Transverse colon (tissue), 4 donors: ENCODE measurements around the gene EME1. TPM values are rescaled to one million over a fixed set of nuclear protein-coding genes. Genes with fewer than 3 reads are reported as not detected.

Experiments
- DNase-seq: peaks from one replicate; pipeline ENCODE4 v3.0.0-alpha.2; 2019
- H3K27ac ChIP-seq, 4 donors: fragments of 200-600 bp; sonication (generic); 2 replicates each; pipeline ENCODE4 v1.5.1; 2016 to 2018; ENCODE audit warnings: inconsistent platforms in 4 of 4
- H3K27me3 ChIP-seq: fragments of 200-600 bp; sonication (generic); 2 replicates; pipeline ENCODE4 v1.5.1; 2017; ENCODE audit warnings: inconsistent platforms
- H3K36me3 ChIP-seq, 4 donors: fragments of 200-600 bp; sonication (generic); 2 replicates each; pipeline ENCODE4 v1.5.1; 2017 to 2019; ENCODE audit warnings: inconsistent platforms in 4 of 4
- H3K4me1 ChIP-seq, 4 donors: fragments of 200-600 bp; sonication (generic); 2 replicates each; pipeline ENCODE4 v1.5.1; 2017 to 2020; ENCODE audit warnings: inconsistent platforms in 4 of 4
- H3K4me3 ChIP-seq, 4 donors: fragments of 200-600 bp; sonication (generic); 1 replicate in 1 of 4; 2 replicates in 3 of 4; pipeline versions ENCODE4 v1.5.1 to v1.6.1; 2017 to 2019; ENCODE audit warnings: inconsistent platforms in 4 of 4
- H3K9me3 ChIP-seq, 2 donors: fragments of 200-600 bp; sonication (generic); 2 replicates each; pipeline ENCODE4 v1.5.1; 2017 to 2019; ENCODE audit warnings: inconsistent platforms in 2 of 2
- EP300 ChIP-seq: sonication (generic); formaldehyde crosslinking; IDR thresholded peaks from one replicate; pipeline ENCODE4 v1.6.1; 2017; ENCODE audit warnings: antibody characterized with exemption, low read depth
- POLR2A ChIP-seq: fragments of 450-650 bp; IDR thresholded peaks from one replicate; pipeline ENCODE4 v1.6.1; 2016; ENCODE audit warnings: antibody characterized with exemption, mild to moderate bottlenecking, moderate library complexity
- POLR2AphosphoS5 ChIP-seq, 3 donors: sonication (generic); formaldehyde crosslinking; IDR thresholded peaks; one replicate each; pipeline ENCODE4 v1.6.1; 2016; ENCODE audit warnings: antibody characterized with exemption in 3 of 3
- WGBS, 2 donors: methylation state at CpG; one replicate each; pipeline ENCODE4 v1.1.5; 2018; ENCODE audit warnings: low coverage in 1 of 2; 5-methylcytosine and 5-hydroxymethylcytosine counted together
- in situ Hi-C, 4 donors: fragments of 200-750 bp; cut with MboI; loops; one replicate each; pipeline versions ENCODE4 v1.15.0 to v1.15.1; 2017; ENCODE audit warnings: low sequenced_read_pairs in 3 of 4, low pct_ligation_motif_present in 1 of 4, low pct_unique_long_range_greater_than_20kb in 1 of 4
- intact Hi-C: fragments of 100-400 bp; cut with DNase I; formaldehyde crosslinking; loops from one replicate; pipeline ENCODE4 v1.15.1; 2023; ENCODE audit warnings: low total_unique reads
- total RNA-seq, 4 donors: library from RNA; depleted of rRNA; stranded (reverse); fragments of >200 nt; gene quantifications; one replicate each; pipeline ENCODE4 v1.1.0, GENCODE V29; 2016
- TF ChIP-seq, protein P1 (sequence below), 5 experiments: fragments of 200-600 bp in 3 of 5; fragments of 450-650 bp in 2 of 5; sonication (generic) in 3 of 5; IDR thresholded peaks; 1 replicate in 2 of 5; 2 replicates in 3 of 5; pipeline ENCODE4 v1.5.1; 2016 to 2017; ENCODE audit warnings: antibody characterized with exemption in 5 of 5, inconsistent platforms in 3 of 5, mild to moderate bottlenecking in 2 of 5, moderate library complexity in 1 of 5

Gene EME1
- total RNA-seq, 4 donors from 2014 or later, result 1.4 to 1.6 TPM; not detected in 2

DNA sequence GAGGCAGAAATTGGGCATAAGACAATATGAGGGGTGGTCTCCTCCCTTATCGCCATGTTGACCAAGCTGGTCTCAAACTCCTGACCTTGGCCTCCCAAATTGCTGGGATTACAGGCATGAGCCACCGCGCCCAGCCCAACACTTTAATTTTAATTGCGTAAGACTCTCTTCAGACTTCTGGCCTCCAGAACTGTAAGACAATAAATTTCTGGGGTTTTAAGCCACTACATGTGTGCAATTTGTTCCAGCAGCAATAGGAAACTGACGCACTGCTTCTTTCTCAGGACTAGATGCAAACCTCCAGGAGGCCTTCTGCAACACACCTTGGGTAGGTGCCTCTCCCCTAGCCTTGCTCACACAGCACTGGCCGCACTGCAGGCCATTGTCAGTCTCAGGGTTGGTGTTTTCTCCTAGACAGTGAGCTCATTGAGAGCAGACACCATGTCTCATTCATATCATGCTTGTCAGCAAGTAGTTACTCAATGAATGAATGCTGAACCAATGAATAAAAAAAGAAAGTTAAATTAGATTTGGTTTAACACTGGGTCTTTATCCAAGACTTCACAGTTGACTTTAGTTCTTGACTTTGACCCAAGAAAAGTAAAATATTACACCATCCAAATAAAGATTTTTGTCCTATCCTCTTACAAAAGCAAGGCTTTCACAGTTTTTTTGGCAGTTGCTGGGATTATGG, 47.5 kb downstream of the EME1 start:
- H3K36me3 ChIP-seq, result no peaks in the 10 kb centered on the region
- no peak for DNase-seq
- TF ChIP-seq, protein P1, sequence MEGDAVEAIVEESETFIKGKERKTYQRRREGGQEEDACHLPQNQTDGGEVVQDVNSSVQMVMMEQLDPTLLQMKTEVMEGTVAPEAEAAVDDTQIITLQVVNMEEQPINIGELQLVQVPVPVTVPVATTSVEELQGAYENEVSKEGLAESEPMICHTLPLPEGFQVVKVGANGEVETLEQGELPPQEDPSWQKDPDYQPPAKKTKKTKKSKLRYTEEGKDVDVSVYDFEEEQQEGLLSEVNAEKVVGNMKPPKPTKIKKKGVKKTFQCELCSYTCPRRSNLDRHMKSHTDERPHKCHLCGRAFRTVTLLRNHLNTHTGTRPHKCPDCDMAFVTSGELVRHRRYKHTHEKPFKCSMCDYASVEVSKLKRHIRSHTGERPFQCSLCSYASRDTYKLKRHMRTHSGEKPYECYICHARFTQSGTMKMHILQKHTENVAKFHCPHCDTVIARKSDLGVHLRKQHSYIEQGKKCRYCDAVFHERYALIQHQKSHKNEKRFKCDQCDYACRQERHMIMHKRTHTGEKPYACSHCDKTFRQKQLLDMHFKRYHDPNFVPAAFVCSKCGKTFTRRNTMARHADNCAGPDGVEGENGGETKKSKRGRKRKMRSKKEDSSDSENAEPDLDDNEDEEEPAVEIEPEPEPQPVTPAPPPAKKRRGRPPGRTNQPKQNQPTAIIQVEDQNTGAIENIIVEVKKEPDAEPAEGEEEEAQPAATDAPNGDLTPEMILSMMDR (IDR thresholded peaks at IDR 0.05), result no peak
- in situ Hi-C loops (no loop called here), intact Hi-C loops (no loop called here)
- peak overlapping the region; percentile 71 to 81 (median 76) for H3K27ac ChIP-seq
- H3K9me3 ChIP-seq, result no peaks in the 10 kb centered on the region
- WGBS, 2 donors, result 90% methylated on average over 2 to 6 of the region's 6 CpGs
- peaks cover 10 to 27% (median 19%) of the 10 kb centered on the region in 4 donors for H3K4me1 ChIP-seq
- H3K4me3 ChIP-seq, result no peak overlapping the region
- no peaks in the 10 kb centered on the region for H3K27me3 ChIP-seq

DNA sequence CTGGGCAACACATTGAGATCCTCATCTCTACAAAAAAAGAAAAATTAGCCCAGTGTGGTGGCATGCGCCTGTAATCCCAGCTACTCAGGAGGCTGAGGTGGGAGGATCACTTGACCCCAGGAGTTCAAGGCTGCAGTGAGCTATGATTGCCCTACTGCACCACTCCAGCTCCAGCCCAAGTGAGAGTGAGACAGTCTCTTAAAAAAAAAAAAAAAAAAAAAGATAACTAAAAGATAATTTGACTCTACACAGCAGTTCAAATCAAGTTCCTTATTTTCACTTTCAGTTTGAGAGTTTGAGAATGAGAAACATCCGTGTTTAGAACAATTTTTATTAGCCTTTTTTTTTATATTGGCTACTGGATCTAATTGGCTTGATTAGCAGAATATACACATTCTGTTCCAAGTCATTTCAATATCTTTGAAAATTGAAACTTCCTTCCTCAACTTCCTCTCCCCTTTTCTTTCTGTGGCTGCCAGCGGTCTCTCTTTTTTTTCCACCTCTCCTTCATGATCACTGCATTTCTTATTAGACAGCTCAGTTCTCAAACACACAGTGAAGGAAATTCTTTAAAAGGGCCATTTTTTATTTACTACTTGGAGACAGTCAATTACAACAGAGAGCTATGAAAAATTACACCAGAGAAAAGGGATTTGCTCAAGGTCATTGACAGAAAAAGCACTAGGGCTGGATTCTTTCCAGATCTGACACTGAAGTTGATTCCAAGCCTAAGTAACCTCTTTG, 48.5 kb downstream of the EME1 start:
- Histone ChIP-seq H3K9me3 (no peaks in the 10 kb centered on the region), H3K27ac (peak overlapping the region; percentile 71 to 81 (median 76)), H3K4me3 (peak overlapping the region in 1 of 4 donors; percentile 28), H3K36me3 (no peaks in the 10 kb centered on the region), H3K4me1 (peaks cover 11 to 31% (median 23%) of the 10 kb centered on the region in 4 donors), H3K27me3 (no peaks in the 10 kb centered on the region)
- 37 to 48% methylated on average over 3 of the region's 3 CpGs for WGBS, 2 donors
- intact Hi-C loops, result no loop called here
- in situ Hi-C loops, result no loop called here
- DNase-seq, result no peak
- TF ChIP-seq, protein P1 (IDR thresholded peaks at IDR 0.05), result no peak
- no peak for TF ChIP-seq EP300
- no peak for TF ChIP-seq POLR2AphosphoS5 (IDR thresholded peaks at IDR 0.05)
- no peak for TF ChIP-seq POLR2A

DNA sequence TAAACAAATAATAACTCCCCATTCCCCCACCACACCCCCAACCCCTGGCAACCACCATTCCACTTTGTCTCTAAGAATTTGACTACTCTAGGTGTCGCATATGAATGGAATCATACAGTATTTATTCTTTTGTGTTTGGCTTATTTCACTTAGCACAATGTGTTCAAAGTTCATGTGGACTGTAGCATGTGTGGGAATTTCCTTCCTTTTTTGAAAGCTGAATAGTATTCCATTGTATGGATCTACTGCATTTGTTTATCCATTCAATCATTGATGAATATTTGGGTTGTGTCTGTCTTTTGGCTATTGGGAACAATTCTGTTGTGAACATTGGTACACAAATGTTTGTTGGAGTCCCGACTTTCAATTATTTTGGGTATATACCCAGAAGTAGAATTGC, 49.7 kb downstream of the EME1 start:
- Histone ChIP-seq H3K4me3 (no peak overlapping the region), H3K9me3 (no peaks in the 10 kb centered on the region), H3K27me3 (no peaks in the 10 kb centered on the region), H3K36me3 (no peaks in the 10 kb centered on the region), H3K4me1 (peaks cover 11 to 42% (median 33%) of the 10 kb centered on the region in 4 donors), H3K27ac (no peak overlapping the region)
- 92 to 100% methylated on average over 2 of the region's 2 CpGs for WGBS, 2 donors
- no peak for DNase-seq
- TF ChIP-seq, protein P1 (IDR thresholded peaks at IDR 0.05), result no peak
- TF ChIP-seq POLR2AphosphoS5 (IDR thresholded peaks at IDR 0.05), result no peak
- TF ChIP-seq POLR2A, result no peak
- TF ChIP-seq EP300, result no peak
- intact Hi-C loops, result no loop called here
- in situ Hi-C loops, result no loop called here

DNA sequence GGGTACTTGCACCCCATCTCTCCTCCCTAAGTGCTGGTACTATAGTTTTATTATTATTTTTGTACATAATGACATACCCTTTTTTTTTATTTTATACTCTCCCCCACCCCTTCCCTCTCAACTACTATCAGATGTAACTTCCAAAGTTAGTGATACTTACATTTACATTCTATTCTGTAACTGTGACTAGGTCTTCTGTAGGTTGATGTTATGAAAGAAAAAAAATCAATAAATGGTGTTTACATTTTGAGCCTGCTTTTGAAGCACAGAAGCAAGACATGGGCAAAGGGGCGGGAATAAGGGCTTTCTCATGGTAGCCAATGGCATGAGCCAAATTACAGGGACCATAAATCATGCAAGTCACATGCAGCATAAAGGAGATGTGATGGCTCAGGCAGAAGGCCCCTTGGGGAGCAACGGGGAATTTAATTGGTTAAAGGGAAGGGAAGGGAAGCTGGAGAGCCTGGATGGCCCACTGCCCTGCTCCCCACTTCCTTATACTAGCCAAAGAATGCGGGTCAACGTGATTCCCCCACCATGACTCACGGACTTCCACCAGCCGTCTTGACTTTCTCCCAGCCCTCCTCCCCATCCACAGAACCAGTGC, 50.6 kb downstream of the EME1 start:
- in situ Hi-C loops, result no loop called here
- Histone ChIP-seq H3K27me3 (no peaks in the 10 kb centered on the region), H3K4me1 (peaks cover 11 to 51% (median 39%) of the 10 kb centered on the region in 4 donors), H3K9me3 (no peaks in the 10 kb centered on the region), H3K27ac (peak overlapping the region in 1 of 4 donors; percentile 88), H3K36me3 (no peaks in the 10 kb centered on the region), H3K4me3 (no peak overlapping the region)
- 58 to 70% methylated on average over 6 of the region's 6 CpGs for WGBS, 2 donors
- no peak for DNase-seq
- TF ChIP-seq EP300 (no peak), POLR2A (no peak), POLR2AphosphoS5 (IDR thresholded peaks at IDR 0.05) (no peak)
- TF ChIP-seq, protein P1 (IDR thresholded peaks at IDR 0.05), result no peak
- intact Hi-C loops, result no loop called here
